Brain pericyte (primary cell): ENCODE data around the gene PRPF8.
"Not testable (repeated sequence)": the region's sequence is repeated elsewhere in the genome, so short reads cannot be mapped to it uniquely, and the experiment has no call there.

Experiments used
- DNase-seq: peaks from one replicate; pipeline ENCODE4 v3.0.0-alpha.2; 2012; ENCODE audit warnings: low read depth, low spot score

PRPF8 gene

GRCh38 chr17:1684378-1685189, at the start of gene PRPF8:
TSS of gene PRPF8 (minus strand) at chr17:1684867. CDS start at chr17:1684571, 296 bp downstream.
- DNase-seq = peak; percentile 93

GRCh38 chr17:1733759-1734158, 49.1 kb upstream of the PRPF8 start:
- DNase-seq = no peak

- DNase-seq = no peak
These were observed 48.2 kb upstream of the PRPF8 start for GRCh38 chr17:1732833-1733321.

- no peak for DNase-seq
These were observed 47.7 kb upstream of the PRPF8 start for GRCh38 chr17:1732241-1732832.

- DNase-seq = no peak
These were observed 46.5 kb upstream of the PRPF8 start for GRCh38 chr17:1731194-1731506.

- no peak for DNase-seq
These were observed 45.9 kb upstream of the PRPF8 start for GRCh38 chr17:1730326-1731193.

GRCh38 chr17:1729966-1730325, 45.3 kb upstream of the PRPF8 start:
- no peak for DNase-seq

- DNase-seq = no peak
These were observed 43.4 kb upstream of the PRPF8 start for GRCh38 chr17:1727876-1728630.

GRCh38 chr17:1727258-1727789, 42.7 kb upstream of the PRPF8 start:
- no peak for DNase-seq

- no peak for DNase-seq
These were observed 42.1 kb upstream of the PRPF8 start for GRCh38 chr17:1726626-1727257.

GRCh38 chr17:1725642-1726511, 41.2 kb upstream of the PRPF8 start:
- DNase-seq = no peak

- DNase-seq = no peak
These were observed 40.4 kb upstream of the PRPF8 start for GRCh38 chr17:1724869-1725641.

- DNase-seq = no peak
These were observed 39.7 kb upstream of the PRPF8 start, which contains the start of gene WDR81 for GRCh38 chr17:1724351-1724868. TSS of gene WDR81 (plus strand) at chr17:1724704. CDS start at chr17:1724960, 256 bp downstream.

GRCh38 chr17:1722022-1722421, 37.4 kb upstream of the PRPF8 start:
- not testable (repeated sequence) for DNase-seq

- DNase-seq = no peak
These were observed 36.3 kb upstream of the PRPF8 start for GRCh38 chr17:1720856-1721386.

- no peak for DNase-seq
These were observed 33.9 kb upstream of the PRPF8 start for GRCh38 chr17:1718362-1719165.

GRCh38 chr17:1716912-1717695, 32.4 kb upstream of the PRPF8 start:
- peak; percentile 95 for DNase-seq
